ACC112 (cell line): ENCODE measurements around the gene ID1.
"Not testable (repeated sequence)": the region's sequence is repeated elsewhere in the genome, so short reads cannot be mapped to it uniquely, and the experiment has no call there.

Experiments
- H2AFZ ChIP-seq: fragments of 200-600 bp; sonication (generic); one replicate; pipeline ENCODE4 v1.6.0; 2017; ENCODE audit warnings: antibody characterized with exemption, low read length; ENCODE audit not compliant: unreplicated experiment
- H3K27ac ChIP-seq: fragments of 200-600 bp; sonication (generic); 2 replicates; pipeline ENCODE4 v1.5.1; 2014; ENCODE audit warnings: low read depth, mild to moderate bottlenecking, antibody characterized with exemption, low read length, moderate library complexity
- H3K27me3 ChIP-seq: fragments of 200-600 bp; sonication (generic); 2 replicates; pipeline ENCODE4 v1.6.1; 2014; ENCODE audit warnings: mild to moderate bottlenecking, antibody characterized with exemption, low read length, moderate library complexity, mixed read lengths; ENCODE audit not compliant: insufficient read depth
- H3K36me3 ChIP-seq: fragments of 200-600 bp; sonication (generic); 2 replicates; pipeline ENCODE4 v1.6.1; 2016; ENCODE audit warnings: mild to moderate bottlenecking, antibody characterized with exemption, low read length, moderate library complexity, mixed read lengths; ENCODE audit not compliant: insufficient read depth
- H3K4me1 ChIP-seq: fragments of 200-600 bp; sonication (generic); one replicate; pipeline ENCODE4 v1.6.1; 2016; ENCODE audit warnings: low read length, mixed read lengths; ENCODE audit not compliant: insufficient read depth, unreplicated experiment, control insufficient read depth
- H3K4me3 ChIP-seq: fragments of 200-600 bp; sonication (generic); 2 replicates; pipeline ENCODE4 v1.5.1; 2014; ENCODE audit warnings: mild to moderate bottlenecking, low read depth, low read length
- H3K79me2 ChIP-seq: fragments of 200-600 bp; sonication (generic); one replicate; pipeline ENCODE4 v1.6.0; 2016; ENCODE audit warnings: low read length; ENCODE audit not compliant: control insufficient read depth, unreplicated experiment, insufficient read depth

ID1 gene

DNA sequence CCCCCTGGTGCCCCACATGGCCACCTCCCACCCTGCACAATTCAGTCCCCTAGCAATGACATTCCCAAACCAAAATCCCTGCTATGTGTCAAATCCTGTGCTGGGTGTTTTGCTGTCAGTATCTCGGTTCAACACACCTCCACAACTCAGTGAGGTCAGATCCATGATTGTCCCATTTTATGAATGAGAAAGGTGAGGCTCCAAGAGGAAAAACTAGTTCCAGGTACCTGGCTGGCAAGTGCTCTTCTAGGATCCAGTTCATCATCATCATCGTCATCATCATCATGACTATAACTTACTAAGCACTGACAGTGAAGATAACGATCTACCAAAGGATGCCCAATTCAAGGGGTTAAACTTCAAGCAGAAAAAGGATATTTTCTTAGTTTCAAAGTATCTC is 15.2 kb downstream of the ID1 start:
- Histone ChIP-seq H3K36me3 (no peaks in the 10 kb centered on the region), H3K79me2 (no peaks in the 10 kb centered on the region), H3K4me3 (no peak overlapping the region), H2AFZ (no peak overlapping the region), H3K4me1 (no peaks in the 10 kb centered on the region), H3K27me3 (no peaks in the 10 kb centered on the region), H3K27ac (no peak overlapping the region)

GRCh38 chr20:31623123-31623505 is 18.0 kb downstream of the ID1 start:
- H3K4me3 ChIP-seq, H3K4me1 ChIP-seq, H3K27me3 ChIP-seq, H3K27ac ChIP-seq, H3K79me2 ChIP-seq, H2AFZ ChIP-seq, H3K36me3 ChIP-seq: not testable (repeated sequence)

GRCh38 chr20:31626534-31626933 is 21.4 kb downstream of the ID1 start:
- not testable (repeated sequence) for H3K4me3 ChIP-seq

GRCh38 chr20:31628057-31628456 is 23.0 kb downstream of the ID1 start:
- not testable (repeated sequence) for H3K4me1 ChIP-seq, H3K79me2 ChIP-seq, H3K36me3 ChIP-seq, H2AFZ ChIP-seq, H3K4me3 ChIP-seq, H3K27ac ChIP-seq, H3K27me3 ChIP-seq

More at GRCh38 chr20:31626534-31626933, 21.4 kb downstream of the ID1 start:
- not testable (repeated sequence) for H3K4me1 ChIP-seq, H3K27ac ChIP-seq, H3K27me3 ChIP-seq, H3K36me3 ChIP-seq, H2AFZ ChIP-seq, H3K79me2 ChIP-seq

- Histone ChIP-seq H2AFZ (no peak overlapping the region), H3K27me3 (no peaks in the 10 kb centered on the region), H3K27ac (no peak overlapping the region), H3K79me2 (no peaks in the 10 kb centered on the region), H3K36me3 (no peaks in the 10 kb centered on the region), H3K4me1 (no peaks in the 10 kb centered on the region), H3K4me3 (no peak overlapping the region)
Measured at GRCh38 chr20:31630187-31630790, 25.2 kb downstream of the ID1 start.

- H2AFZ ChIP-seq: no peak overlapping the region
Measured at GRCh38 chr20:31632548-31633338, 27.7 kb downstream of the ID1 start.

DNA sequence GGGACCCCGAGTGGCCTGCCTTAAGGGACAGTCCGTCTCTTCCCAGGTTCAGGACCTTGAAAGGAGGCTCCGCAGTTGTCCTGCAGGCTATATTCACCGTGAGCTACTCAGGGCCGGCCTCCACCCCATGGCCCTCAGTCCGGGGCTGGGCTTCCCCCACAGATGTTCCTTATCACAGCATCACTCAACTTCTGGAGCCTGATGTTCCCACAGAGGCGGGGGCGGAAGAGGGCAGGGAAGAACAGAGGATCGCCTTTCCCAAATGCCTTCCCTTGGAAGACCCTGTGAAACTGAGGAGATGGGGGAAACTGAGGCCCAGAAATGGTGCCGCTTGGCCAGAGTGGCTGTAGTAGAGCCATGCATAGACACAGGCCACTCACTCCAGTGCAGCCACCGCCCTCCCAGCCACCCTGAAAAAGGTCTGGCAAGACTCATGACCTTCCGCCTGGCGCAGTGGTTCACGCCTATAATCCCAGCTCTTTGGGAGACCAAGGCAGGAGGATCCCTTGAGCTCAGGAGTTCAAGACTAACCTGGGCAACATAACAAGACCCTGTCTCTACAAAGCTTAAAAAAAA is 28.3 kb downstream of the ID1 start:
- Histone ChIP-seq H3K27me3 (no peaks in the 10 kb centered on the region; the same call in 1 of the 2 replicates), H3K4me3 (no peak overlapping the region), H3K36me3 (no peaks in the 10 kb centered on the region), H3K79me2 (no peaks in the 10 kb centered on the region), H2AFZ (no peak overlapping the region), H3K4me1 (no peaks in the 10 kb centered on the region), H3K27ac (no peak overlapping the region)

More at GRCh38 chr20:31632548-31633338, 27.7 kb downstream of the ID1 start:
- no peaks in the 10 kb centered on the region for H3K79me2 ChIP-seq
- H3K4me1 ChIP-seq: no peaks in the 10 kb centered on the region
- H3K27me3 ChIP-seq: no peaks in the 10 kb centered on the region
- no peaks in the 10 kb centered on the region for H3K36me3 ChIP-seq
- H3K4me3 ChIP-seq: no peak overlapping the region
- no peak overlapping the region for H3K27ac ChIP-seq

DNA sequence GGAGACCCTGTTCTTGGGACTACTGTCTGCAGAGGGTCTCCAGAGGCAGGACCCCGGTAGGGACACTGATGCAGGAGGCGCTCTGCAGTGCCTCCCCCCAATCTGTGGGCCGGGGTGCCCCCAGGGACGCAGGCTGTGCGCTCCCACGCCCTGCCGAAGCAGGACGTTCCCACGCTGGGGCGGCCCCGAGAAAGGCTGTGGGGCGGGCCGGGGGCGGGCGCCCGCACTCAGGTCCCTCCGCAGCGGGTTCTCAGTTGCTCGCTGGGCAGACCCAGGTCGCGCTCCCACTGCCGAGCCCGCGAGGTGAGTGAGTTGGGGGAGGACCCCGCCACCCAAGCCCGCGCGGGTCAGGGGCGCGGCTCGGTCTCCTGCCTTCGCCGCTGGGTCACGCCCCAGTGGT is 32.6 kb downstream of the ID1 start, which contains the start of gene COX4I2:
COX4I2 (plus strand) TSS at position 253 of the 400 bp plus-strand sequence. CDS start 1,106 bp downstream, outside the sequence.
- Histone ChIP-seq H3K79me2 (no peaks in the 10 kb centered on the region), H3K4me3 (no peak within 1 kb of the TSS), H3K4me1 (no peaks in the 10 kb centered on the region), H2AFZ (no peak within 1 kb of the TSS), H3K27ac (no peak within 1 kb of the TSS), H3K36me3 (no peaks in the 10 kb centered on the region), H3K27me3 (no peaks in the 10 kb centered on the region; the same call in 1 of the 2 replicates)

DNA sequence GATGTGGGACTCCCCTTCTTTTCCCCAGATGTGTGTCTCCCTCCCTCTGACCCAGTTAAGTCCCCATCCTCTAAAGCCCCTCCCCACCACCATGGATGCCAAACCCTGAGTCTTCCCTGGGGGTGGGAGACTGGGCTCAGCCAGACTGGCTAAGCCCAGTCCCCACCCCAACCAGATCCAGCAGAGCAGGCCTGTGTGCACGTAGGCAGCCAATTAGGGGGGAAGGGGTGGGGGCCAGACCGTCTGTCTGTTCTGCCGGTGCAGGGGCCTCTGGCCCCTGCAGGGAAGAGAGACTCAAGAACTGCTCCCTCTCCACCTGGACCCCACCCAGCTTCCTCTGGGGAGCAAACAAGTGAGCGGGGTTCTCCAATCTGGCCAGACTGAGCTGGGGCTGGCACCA is 33.2 kb downstream of the ID1 start:
- Histone ChIP-seq H3K79me2 (no peaks in the 10 kb centered on the region), H3K4me1 (no peaks in the 10 kb centered on the region), H2AFZ (no peak overlapping the region), H3K27me3 (no peaks in the 10 kb centered on the region; the same call in 1 of the 2 replicates), H3K4me3 (no peak overlapping the region), H3K27ac (no peak overlapping the region), H3K36me3 (no peaks in the 10 kb centered on the region)

- H3K4me3 ChIP-seq: no peak overlapping the region
- no peak overlapping the region for H3K27ac ChIP-seq
- H3K36me3 ChIP-seq: no peaks in the 10 kb centered on the region
- H2AFZ ChIP-seq: no peak overlapping the region
- H3K27me3 ChIP-seq: no peaks in the 10 kb centered on the region; the same call in 1 of the 2 replicates
- no peaks in the 10 kb centered on the region for H3K4me1 ChIP-seq
- H3K79me2 ChIP-seq: no peaks in the 10 kb centered on the region
Measured at GRCh38 chr20:31638816-31639215, 33.7 kb downstream of the ID1 start.

DNA sequence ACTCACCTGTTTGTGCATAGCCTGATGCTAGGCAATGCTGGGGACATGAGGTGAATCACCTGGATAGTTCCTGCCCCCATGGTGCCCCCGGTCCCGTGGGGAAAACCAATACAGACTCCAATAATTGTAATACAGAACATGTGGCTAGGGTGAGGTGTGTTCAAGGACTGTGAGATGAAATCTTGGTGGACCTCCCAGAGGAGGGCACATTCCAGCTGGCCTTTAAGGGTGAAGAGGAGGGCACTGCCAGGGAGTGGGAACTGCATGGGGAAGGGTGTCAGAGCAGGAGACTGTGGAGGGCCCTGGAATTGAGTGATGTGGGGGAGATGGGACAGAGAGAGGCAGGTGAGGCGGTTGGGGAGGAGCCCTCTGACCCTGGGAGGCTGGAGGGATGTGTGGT is 35.2 kb downstream of the ID1 start:
- Histone ChIP-seq H3K4me3 (no peak overlapping the region), H3K27me3 (no peaks in the 10 kb centered on the region; the same call in 1 of the 2 replicates), H3K27ac (no peak overlapping the region), H2AFZ (no peak overlapping the region), H3K79me2 (no peaks in the 10 kb centered on the region), H3K4me1 (no peaks in the 10 kb centered on the region), H3K36me3 (no peaks in the 10 kb centered on the region)
